Measurements from ENCODE around the gene RPS28.
"Not testable (repeated sequence)": the region's sequence is repeated elsewhere in the genome, so short reads cannot be mapped to it uniquely, and the experiment has no call there.

Gene RPS28

DNA sequence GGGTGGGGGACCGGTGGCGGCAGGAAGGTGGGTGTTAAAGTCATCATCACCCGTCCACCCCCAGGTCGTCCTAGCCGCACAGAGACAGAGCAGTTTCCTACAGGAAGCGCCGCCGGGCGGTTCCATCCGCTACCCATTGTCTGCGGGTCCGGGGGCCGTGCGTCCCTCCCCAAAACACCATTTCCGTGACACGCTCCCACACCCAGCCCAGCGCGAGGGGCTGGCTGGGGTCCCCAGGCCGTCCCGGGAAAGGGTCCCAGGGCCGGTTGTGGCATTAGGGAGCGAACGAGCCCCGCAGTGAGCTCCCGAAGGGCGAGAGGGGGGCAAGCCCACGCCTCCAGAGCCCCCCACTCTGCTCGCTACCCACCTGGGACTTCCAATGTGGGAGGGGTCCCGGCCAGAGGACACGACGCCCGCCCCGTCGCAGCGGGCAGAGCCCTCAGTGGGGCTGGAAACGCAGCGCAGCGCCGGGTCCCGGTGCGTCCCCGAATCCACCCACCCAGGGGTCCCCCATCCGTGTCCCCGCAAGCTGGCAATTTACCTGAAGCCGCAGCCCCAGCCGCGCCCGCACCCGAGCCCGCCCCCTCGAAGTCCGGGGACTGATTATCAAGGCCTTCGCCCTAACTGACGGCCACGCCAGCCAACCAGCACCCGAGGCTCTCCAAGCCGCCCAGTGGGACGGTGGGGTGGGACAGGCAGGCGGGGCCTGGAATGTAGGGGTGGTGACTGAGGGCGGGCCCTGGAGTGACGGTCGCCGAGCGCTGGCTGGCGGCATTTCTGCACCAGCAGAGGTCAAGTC is 21.6 kb downstream of the RPS28 start, which contains the start of gene KANK3:
Gene KANK3 (minus strand): TSS at position 579 of the 799 bp plus-strand sequence. CDS start 5,434 bp downstream, outside the sequence.
- DNase-seq: peak; percentile 91 to 92

DNA sequence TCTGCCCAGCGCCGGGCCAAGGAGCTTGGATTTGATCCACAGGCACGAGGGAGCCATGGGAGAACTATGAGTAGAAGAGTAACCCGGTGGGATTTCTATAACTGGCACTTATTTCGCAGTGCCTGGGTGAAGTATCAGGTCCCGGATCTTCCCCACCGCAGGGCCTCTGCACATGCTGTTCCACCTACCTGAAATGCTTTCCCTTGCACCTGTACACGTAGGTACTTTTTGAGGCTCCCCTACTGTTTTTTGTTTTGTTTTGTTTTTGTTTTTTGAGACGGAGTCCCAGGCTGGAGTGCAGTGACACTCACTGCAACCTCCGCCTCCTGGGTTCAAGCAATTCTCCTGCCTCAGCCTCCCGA is 22.2 kb downstream of the RPS28 start:
- no peak for DNase-seq

DNA sequence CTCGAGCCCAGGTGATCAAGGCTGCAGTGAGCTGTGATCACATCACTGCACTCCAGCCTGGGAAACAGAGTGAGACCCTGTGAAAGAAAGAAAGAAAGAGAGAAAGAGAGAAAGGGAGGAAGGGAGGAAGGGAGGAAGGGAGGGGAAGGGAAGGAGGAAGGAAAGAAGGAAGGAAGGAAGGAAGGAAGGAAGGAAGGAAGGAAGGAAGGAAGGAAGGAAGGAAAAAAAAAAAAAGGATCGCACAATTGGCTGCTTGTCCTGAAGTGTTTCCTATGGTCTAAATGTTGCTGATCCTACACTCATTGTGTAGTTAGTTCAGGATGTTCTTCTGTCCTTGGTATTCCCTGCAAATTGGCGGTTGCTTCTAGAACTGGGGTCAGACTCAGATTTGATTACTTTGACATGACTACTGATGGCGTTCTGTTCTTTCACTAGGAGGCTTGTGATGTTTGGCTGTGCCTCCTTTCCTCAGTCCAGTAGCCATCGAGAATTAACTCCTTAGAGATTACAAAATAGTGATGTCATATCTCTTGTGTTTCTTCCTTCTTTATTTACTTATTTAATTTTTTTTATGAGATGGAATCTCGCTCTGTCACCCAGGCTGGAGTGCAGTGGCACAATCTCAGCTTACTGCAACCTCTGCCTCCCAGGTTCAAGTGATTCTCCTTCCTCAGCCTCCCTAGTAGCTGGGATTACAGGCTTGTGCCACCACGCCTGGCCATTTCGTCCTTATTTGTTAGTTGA is 28.5 kb downstream of the RPS28 start:
- not testable (repeated sequence) for DNase-seq

DNA sequence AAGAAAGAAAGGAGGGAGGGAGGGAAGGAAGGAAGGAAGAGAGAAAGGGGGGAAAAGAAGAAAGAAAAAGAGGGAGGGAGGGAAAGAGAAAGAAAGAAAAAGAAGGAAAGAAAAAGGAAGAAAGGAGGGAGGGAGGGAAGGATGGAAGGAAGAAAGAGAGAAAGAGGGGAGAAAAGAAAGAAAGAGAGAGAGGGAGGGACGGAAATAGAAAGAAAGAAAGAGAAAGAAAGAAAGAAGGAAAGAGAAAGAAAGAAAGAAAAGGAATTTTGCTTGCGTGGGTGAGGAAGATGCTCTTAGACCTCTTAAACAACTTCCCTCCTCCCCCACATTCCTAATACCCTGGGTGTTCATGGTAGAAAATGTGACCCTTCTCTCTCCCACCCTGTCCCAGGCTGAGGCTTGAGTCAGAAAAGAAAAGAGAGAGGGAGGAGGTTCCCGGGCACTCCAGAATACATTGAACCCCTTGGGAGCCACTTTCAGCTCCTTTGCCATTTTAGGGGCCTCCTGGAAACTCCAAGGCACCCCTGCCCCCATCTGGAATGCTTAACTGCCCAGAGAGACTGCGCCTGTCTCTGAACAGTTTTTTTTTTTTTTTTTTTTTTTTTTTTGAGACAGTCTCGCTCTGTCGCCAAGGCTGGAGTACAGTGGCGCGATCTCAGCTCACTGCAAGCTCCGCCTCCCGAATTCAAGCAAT is 31.0 kb downstream of the RPS28 start:
- DNase-seq: no peak

DNA sequence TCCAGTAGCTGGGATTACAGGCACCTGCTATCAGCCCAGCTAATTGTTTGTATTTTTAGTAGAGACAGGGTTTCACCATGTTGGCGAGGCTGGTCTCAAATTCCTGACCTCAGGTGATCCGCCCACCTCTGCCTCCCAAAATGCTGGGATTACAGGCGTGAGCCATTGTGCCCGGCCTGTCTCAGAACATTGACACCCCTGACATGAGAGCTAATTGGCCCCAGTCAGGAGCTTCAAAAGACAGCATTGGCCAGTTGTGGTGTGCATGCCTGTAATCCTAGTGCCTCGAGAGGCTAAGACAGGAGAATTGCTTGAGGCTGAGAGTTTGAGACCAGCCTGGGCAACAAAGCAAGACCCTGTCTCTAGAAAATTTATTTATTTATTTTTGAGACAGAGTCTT is 31.5 kb downstream of the RPS28 start:
- DNase-seq: not testable (repeated sequence)

DNA sequence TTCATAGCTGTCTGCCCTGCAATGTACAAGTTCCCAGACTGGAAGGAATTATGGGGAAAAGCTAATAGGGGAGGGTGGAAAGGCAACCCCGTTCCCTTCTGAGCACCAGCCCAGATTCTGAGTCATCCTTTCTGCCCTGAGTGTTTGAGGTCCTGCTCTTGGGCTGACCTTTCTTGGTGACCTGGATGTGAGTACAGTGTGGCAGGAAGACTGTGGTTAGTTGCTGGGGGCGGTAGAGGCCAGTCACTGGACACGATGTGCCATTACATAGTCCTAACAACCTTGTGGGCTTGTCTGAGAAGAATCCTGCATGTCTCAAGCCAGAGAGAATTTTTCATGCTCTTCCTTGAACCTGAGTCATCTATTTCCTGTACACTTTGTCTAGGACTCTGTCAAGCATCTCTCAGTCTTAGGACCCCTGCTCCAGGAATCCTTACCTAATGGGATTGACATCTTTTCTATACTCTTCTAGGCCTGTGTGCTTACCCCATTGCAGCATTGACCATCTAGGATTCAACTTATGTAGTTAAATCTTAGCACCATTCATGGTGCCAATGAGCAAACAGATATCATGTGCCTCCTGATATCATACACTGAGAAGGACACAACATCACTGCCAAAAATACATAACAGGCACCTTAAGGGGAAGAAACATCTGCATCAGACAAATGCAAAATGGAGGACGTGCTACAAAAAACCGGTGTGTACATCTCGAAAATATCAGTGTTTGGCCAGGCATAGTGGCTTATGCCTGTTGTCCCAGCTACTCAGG is 34.5 kb downstream of the RPS28 start:
- no peak for DNase-seq

DNA sequence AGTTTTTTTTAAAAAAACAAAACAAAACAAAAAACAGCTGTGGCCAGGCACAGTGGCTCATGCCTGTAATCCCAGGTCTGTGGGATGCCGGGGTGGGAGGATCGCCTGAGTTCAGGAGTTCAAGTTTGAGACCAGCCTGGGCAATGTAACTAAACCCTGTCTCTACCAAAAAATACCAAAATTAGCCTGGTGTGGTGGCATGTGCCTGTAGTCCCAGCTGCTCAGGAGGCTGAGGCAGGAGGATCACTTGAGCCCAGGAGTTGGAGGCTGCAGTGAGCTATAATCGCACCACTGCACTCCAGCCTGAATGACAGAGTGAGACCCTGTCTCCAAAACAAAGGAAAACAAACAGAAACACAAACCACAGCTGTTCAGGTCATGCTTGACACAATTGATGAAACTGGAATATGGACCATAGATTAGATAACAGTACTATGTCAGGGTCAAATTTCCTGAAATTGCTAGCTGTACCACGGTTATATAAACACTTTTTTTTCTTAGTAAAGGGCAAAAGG is 35.8 kb downstream of the RPS28 start:
- DNase-seq: no peak

DNA sequence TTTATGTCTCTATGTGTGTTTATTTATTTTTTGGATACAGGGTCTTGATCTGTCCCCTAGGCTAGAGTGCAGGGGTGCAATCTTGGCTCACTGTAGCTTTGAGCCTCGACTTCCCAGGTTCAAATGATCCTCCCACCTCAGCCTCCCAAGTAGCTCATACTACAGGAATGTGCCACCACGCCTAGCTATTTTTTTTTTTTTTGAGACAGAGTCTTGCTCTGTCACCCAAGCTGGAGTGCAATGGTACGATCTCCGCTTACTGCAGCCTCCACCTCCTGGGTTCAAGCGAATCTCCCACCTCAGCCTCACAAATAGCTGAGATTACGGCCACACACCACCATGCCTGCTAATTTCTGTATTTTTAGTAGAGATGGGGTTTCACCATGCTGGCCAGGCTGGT is 37.7 kb downstream of the RPS28 start:
- DNase-seq: no peak

DNA sequence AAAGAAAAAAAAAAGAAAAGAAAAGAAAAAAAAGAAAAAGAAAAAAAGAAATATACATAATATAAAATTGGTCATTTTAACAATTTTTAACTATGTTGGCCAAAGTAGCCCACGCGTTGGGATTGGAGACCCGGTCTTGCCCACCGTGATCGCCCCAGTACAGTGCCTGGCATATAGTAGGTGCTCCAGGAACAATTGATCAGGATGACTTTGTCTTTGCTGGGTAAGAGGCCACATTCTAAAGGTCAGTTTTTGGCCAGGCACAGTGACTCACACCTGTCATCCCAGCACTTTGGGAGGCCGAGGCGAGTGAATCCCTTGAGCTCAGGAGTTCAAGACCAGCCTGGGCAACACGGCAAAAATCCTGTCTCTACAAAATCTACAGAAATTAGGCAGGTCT is 38.9 kb downstream of the RPS28 start:
- no peak for DNase-seq

DNA sequence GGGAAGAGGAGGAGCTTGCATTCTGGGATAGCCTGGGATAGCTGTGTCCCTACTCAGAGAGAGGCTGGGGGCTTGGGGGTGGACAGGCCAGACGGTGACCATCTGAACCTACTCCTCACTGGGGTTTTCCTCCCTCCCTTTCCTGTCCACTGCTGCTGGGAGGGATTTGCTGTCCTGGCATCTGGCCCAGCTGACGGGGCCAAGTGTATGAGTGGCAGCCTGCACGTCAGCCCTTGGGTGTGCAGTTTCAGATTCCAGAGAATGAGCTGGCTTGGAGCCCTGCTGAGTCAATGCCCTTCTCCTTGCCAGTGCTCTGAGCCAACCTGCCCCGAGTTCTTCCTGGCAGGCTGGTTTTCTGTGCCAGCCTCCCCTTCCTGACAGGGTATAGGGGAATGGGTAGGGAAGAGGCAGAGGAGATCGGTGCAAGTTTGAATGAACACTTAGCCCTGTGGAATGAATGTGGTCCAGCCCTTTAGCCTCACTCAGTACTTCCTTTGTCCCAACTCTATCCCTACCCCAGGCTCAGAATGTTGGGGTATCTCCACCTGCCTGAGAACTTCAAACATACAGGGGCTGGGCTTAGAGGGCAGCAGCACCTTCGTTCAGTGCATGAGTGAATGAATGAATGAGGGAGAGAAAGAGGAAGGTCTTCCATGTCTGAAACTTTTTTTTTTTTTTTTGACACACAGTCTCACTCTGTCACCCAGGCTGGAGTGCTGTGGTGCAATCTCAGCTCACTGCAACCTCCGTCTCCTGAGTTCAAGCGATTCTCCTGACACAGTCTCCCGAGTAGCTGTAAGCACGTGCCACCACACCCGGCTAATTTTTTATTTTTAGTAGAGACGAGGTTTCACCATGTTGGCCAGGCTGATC is 40.9 kb downstream of the RPS28 start:
- DNase-seq: no peak

DNA sequence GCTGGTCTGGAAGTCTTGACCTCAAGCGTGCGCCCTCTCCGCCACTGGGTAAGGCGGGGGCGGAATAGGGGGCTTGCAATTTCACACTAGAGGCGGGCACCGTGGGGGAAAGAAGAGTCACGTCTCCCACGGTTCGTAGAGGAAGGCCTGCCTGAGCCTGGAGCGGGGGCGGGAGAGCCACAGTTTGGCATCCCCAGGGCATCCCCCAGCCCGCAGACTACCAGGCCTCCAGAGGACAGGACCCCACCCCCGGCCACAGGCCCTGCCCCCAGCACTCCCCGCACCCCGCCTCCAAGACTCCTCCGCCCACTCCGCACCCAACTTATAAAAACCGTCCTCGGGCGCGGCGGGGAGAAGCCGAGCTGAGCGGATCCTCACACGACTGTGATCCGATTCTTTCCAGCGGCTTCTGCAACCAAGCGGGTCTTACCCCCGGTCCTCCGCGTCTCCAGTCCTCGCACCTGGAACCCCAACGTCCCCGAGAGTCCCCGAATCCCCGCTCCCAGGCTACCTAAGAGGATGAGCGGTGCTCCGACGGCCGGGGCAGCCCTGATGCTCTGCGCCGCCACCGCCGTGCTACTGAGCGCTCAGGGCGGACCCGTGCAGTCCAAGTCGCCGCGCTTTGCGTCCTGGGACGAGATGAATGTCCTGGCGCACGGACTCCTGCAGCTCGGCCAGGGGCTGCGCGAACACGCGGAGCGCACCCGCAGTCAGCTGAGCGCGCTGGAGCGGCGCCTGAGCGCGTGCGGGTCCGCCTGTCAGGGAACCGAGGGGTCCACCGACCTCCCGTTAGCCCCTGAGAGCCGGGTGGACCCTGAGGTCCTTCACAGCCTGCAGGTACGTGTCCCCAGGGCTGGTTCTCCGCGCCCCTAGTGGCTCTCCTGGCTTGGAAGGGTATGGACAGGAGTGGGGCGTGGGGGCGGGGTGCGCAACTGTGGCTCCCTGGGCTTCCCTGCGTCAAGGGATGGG is 42.8 kb downstream of the RPS28 start, which contains the start of gene ANGPTL4:
Gene ANGPTL4 (plus strand): TSS at position 353 of the 969 bp plus-strand sequence. CDS start 167 bp downstream, at position 520.
- DNase-seq: peak; percentile 27 to 31

DNA sequence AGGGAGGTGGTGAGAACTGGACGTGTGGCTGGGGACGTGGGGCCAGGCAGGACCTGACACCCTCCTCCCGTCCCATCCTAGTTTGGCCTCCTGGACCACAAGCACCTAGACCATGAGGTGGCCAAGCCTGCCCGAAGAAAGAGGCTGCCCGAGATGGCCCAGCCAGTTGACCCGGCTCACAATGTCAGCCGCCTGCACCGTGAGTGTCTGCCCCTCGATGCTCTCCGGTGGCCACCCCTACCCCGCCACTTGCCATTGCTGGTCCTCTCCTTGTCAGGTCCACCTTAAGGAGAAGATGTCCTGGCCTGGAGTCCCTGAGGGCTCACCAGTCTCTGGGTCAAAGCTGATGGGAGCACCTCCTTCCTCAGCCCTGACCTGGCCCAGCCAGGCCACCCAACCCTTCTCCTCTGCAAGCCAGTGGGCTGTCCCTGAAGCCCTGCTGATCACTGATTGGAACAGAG is 44.9 kb downstream of the RPS28 start:
- DNase-seq: no peak

DNA sequence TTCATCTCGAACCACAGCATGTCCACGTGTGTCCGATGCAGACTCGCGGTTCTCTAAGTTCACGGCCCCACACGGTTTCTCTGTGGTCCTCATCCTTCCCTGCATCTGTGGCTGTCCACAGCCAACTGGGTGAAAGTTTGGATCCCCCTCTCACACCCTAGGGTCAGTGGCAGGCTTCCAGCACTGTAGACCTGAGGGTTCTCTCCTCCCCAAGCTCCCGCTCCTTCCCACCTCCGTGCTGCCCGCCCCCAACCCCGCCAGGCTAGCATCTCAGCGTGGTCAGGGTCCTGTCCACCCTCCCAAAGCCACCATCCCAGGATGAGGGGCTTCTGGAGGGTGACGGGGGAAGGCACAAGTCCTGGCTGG is 45.6 kb downstream of the RPS28 start:
- DNase-seq: no peak

DNA sequence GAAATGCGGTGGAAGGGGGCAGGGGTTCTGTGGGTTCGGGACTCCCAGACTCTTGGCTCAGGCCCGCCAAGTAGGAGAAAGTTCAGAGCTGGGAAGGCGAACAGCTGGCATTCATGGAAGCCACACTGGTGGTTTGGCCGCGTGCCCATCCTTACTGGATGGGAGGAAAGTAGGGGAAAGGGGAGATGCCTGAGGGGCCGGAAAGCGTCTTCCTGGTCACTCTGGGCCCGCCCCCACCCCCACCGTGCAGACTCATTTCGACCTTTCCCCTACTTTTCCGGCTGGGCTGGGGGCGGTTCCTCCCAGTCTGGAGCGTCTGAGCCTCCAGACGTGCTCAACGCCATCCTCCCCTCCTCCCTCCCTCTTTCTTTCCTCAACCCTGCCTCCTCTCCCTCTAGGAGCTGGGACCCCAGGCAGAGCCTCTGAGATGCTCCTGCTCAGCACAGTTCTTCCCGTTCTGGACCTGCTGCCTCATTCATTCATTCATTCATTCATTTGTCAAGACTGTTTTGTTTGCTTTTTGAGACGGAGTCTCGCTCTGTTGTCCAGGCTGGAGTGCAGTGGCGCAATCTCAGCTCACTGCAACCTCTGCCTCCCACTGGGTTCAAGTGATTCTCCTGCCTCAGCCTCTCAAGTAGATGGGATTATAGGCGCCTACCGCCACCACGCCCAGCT is 46.2 kb downstream of the RPS28 start:
- no peak for DNase-seq

DNA sequence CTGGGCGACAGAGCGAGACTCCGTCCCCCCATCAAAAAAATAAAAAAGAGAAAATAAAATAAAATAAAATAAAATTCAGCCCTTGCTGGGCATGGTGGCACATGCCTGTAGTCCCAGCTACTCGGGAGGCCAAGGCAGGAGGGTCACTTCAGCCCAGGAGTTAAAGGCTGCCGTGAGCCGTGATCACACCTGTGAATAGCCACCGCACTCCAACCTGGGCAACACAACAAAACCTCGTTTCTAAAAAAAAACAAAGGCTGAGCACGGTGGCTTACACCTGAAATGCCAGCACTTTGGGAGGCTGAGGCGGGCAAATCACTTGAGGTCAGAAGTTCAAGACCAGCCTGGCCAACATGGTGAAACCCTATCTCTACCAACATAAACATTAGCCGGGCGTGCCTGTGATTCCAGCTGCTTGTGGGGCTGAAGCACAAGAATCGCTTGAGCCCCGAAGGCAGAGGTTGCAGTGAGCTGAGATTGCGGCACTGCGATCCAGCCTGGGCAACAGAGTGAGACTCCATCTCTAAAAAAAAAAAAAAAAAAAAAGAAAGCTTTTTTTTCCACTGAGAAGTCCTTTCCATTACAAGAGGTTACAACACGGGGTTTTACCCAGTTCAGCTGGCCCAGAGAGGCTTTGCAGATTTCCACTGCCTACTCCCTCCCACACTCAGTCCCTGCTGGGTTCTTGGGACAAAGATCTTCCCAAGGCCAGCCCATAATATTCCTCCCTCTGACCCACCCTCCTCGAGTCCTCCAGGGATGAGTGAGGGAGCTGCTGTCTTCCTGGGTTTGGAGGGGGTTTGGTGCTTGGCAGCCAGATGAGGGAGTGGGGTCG is 49.1 kb downstream of the RPS28 start:
- no peak for DNase-seq

DNA sequence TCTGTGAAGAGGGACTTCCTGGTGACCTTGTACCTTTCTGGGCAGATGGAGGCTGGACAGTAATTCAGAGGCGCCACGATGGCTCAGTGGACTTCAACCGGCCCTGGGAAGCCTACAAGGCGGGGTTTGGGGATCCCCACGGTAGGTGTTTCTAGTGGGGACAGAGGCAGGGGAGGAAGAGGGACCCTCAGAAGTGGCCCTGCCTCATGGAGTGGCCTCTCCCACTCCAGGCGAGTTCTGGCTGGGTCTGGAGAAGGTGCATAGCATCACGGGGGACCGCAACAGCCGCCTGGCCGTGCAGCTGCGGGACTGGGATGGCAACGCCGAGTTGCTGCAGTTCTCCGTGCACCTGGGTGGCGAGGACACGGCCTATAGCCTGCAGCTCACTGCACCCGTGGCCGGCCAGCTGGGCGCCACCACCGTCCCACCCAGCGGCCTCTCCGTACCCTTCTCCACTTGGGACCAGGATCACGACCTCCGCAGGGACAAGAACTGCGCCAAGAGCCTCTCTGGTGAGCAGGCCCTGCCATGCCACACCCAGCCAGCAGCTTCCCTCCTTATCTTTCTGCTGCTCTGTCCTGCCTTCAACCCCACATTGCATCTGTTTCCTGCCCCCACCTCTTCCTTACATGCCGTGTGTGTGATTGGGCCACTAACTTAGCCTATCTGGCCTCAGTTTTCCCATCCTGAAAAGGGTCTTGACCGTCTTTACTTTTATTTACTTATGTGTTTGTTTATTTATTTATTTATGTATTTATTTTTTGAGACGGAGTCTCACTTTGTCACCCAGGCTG is 49.9 kb downstream of the RPS28 start:
- peak; percentile 48 to 56 for DNase-seq

Measured in Kasumi-1 (cell line).